H1 (cell line): Measurements from ENCODE around the gene ACBD4. TPM values are rescaled to one million over a fixed set of nuclear protein-coding genes. Genes with fewer than 3 reads are reported as not detected.
A peak's percentile ranks its signal among the peaks of the same experiment; 100 is the strongest.

ENCODE experiments used
- BRCA1 ChIP-seq: IDR thresholded peaks from 2 replicates; pipeline ENCODE4 v1.6.1; 2012; ENCODE audit warnings: low read depth, low read length, improper control_type of control experiment
- CHD2 ChIP-seq: IDR thresholded peaks from 2 replicates; pipeline ENCODE4 v1.6.1; 2012; ENCODE audit warnings: low read length, improper control_type of control experiment
- EGR1 ChIP-seq: IDR thresholded peaks from 2 replicates; pipeline ENCODE4 v1.6.1; 2011; ENCODE audit warnings: low read depth, low read length, borderline replicate concordance
- JUN ChIP-seq: IDR thresholded peaks from 2 replicates; pipeline ENCODE4 v1.6.1; 2011; ENCODE audit warnings: low read depth, mild to moderate bottlenecking, improper control_type of control experiment, low read length
- JUND ChIP-seq: IDR thresholded peaks from 2 replicates; pipeline ENCODE4 v1.6.1; 2011; ENCODE audit warnings: mild to moderate bottlenecking, improper control_type of control experiment, low read length
- KDM4A ChIP-seq: IDR thresholded peaks from one replicate; pipeline ENCODE4 v1.7.1; 2012; ENCODE audit warnings: low read depth, mild to moderate bottlenecking, moderate library complexity, low read length, inconsistent platforms; ENCODE audit not compliant: severe bottlenecking
- NRF1 ChIP-seq: IDR thresholded peaks from 2 replicates; pipeline ENCODE4 v1.6.1; 2011; ENCODE audit warnings: mild to moderate bottlenecking, low read depth, low read length, improper control_type of control experiment
- POLR2AphosphoS5 ChIP-seq: IDR thresholded peaks from 2 replicates; pipeline ENCODE4 v1.6.1; 2011; ENCODE audit warnings: low read depth, low read length
- RAD21 ChIP-seq, 2 experiments: IDR thresholded peaks in 1 of 2; conservative IDR thresholded peaks in 1 of 2; 2 replicates each; pipeline ENCODE4 v1.6.1; 2011; ENCODE audit warnings: low read depth in 2 of 2, low read length in 2 of 2, improper control_type of control experiment in 1 of 2, inconsistent platforms in 1 of 2, mild to moderate bottlenecking in 1 of 2, moderate library complexity in 1 of 2
- YY1 ChIP-seq: IDR thresholded peaks from 2 replicates; pipeline ENCODE4 v1.6.1; 2011; ENCODE audit warnings: low read depth, mild to moderate bottlenecking, low read length
- polyA plus RNA-seq, 7 experiments: library from polyadenylated mRNA; depleted of rRNA in 3 of 7; stranded (reverse) in 5 of 7; unstranded in 2 of 7; fragments of >200 nt in 5 of 7; fragments of 200-250 nt in 2 of 7; gene quantifications; 1 replicate in 5 of 7; 2 replicates in 1 of 7; 4 replicates in 1 of 7; pipeline versions ENCODE4 v1.2.1 to v1.2.3, GENCODE V29; 2011 to 2013; ENCODE audit warnings: missing spikeins in 2 of 7, mixed read lengths in 2 of 7
- total RNA-seq: library from RNA; stranded (reverse); fragmentation: NEBNext Ultra II Directional; extraction: Animal tissue kit (Norgen Biotek cat#: 25700); gene quantifications from 2 replicates; pipeline ENCODE4 v1.2.1, GENCODE V29; 2021

Gene ACBD4
- total and polyA plus RNA-seq, 2 of the 8 experiments (the other 6 are each of a cell fraction or from before 2014, with no cell fraction given): 7.3 to 10.7 TPM

GRCh38 chr17:45098869-45099616 lies 36.4 kb upstream of the ACBD4 start (continued):
- TF ChIP-seq JUND (no peak), KDM4A (no peak), BRCA1 (no peak), POLR2AphosphoS5 (peak; percentile 20; the same call in 1 of the 2 replicates), YY1 (0 out of 2 replicates have a peak, but pooled peaks have one; percentile 26), CHD2 (no peak), NRF1 (no peak), RAD21 (IDR thresholded peaks at IDR 0.05 in 1 of 2, conservative IDR thresholded peaks at IDR 0.05 in 1 of 2; ENCODE audit: low read depth in 2 of 2, low read length in 2 of 2) (peak; percentile 73 to 76), JUN (no peak), EGR1 (no peak)
